Sigmoid colon (tissue), 4 donors: ENCODE data around the gene RDX.

Experiments used
- CTCF ChIP-seq, 4 experiments: fragments of 450-650 bp in 3 of 4; fragments of 200-600 bp in 1 of 4; IDR thresholded peaks; one replicate each; pipeline ENCODE4 v1.5.1; 2016 to 2019; ENCODE audit warnings: antibody characterized with exemption in 4 of 4, mild to moderate bottlenecking in 3 of 4, moderate library complexity in 2 of 4
- EP300 ChIP-seq, 4 donors: sonication (generic); formaldehyde crosslinking; IDR thresholded peaks; one replicate each; pipeline ENCODE4 v1.6.1; 2017; ENCODE audit warnings: antibody characterized with exemption in 4 of 4
- POLR2A ChIP-seq, 2 donors: fragments of 450-650 bp; IDR thresholded peaks; one replicate each; pipeline ENCODE4 v1.6.1; 2016; ENCODE audit warnings: antibody characterized with exemption in 2 of 2, mild to moderate bottlenecking in 2 of 2, moderate library complexity in 2 of 2
- POLR2AphosphoS5 ChIP-seq, 4 donors: sonication (generic); formaldehyde crosslinking; IDR thresholded peaks; one replicate each; pipeline ENCODE4 v1.6.1; 2017; ENCODE audit warnings: antibody characterized with exemption in 4 of 4

GRCh38 chr11:110289472-110289871 is 6.9 kb downstream of the RDX start:
- TF ChIP-seq CTCF (IDR thresholded peaks at IDR 0.05) = no peak
- TF ChIP-seq POLR2A (IDR thresholded peaks at IDR 0.05) = no peak
- no peak for TF ChIP-seq EP300 (IDR thresholded peaks at IDR 0.05)
- no peak for TF ChIP-seq POLR2AphosphoS5 (IDR thresholded peaks at IDR 0.05)
